CMK (cell line): ENCODE measurements around the gene MYO1D.

Source experiments
- DNase-seq: peaks from one replicate; pipeline ENCODE4 v3.0.0-alpha.2; 2010; ENCODE audit warnings: low read depth

The MYO1D gene

DNA sequence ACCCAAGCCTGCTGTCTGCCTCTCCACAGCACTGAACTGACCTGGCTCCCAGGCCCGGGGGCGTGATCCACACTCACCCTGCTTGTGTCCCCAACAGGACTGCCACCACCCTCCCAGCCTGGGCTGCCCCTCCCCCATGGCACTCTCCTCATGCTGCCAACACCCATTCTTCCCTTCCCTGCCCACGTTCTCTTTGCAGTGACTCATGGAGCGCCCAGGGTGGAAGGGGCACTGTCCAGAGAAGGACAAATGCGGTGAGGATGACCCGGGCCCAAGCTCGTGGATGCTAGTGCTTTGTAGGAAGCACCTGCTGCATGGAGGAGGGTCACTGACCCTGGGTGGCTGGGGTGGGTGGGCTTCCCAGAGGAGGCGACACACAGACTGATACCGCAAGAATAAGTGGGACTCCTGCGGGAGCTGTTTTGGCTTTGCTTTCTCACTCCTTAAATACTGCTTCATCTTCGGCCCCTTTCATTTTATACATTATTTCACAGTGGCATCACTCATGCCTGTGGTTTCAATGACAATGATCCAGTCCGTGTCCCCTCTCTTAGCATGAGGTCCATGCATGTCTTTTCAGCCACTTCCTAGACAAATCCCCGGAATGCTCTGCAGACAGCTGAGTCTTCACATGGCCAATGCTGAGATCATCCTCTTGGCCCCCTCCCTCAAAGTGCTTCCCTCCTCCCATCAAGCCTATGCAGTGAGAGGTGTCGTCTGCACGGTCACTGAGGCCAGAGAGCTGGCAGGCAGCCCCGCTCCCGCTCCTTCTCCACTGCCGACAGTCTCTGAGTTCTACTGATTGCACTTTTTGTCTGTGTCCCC is 372.5 kb downstream of the MYO1D start:
- no peak for DNase-seq

DNA sequence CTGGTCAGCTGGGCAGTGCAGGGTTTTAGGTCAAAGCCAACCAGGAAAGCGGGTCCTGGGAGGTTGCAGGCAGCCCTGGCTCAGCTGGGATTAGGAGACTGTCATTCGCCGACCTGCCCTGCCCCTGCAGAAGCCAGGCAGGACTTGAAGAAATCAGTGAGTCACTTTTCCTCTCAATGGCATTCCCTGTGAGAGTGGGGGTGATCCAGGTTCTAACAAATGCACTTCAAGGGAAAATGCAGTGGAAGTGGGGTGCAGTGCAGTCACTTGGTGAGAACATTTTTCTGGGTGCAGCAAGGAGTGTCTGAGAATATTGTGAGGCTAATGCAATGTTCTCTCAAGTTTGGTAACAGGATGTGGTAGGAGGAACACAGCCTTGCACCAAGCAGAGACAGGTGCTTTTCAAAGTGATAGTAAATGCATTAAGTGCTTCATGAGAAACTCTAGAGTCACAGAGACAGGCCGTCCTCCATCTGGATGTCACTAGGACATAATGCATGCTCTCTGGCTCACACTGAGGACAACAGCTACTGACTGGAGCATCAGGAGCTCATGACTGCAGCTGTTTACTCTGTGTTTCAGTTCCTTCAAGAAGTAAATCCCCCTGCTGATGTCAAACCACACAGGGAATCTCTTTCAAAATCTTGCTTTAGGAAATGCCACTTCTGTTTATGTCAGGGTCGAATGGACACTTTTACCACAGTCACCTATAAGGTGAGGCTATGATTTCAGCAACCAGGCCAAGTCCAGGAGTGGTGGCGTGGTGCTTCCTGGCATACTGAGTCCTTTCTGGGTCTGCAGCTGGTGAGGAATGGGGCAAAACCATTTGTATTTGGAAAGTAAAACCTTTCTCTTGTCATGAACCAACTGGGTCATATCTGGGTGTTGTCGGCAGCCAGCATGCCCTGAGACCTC is 373.4 kb downstream of the MYO1D start:
- DNase-seq: no peak

DNA sequence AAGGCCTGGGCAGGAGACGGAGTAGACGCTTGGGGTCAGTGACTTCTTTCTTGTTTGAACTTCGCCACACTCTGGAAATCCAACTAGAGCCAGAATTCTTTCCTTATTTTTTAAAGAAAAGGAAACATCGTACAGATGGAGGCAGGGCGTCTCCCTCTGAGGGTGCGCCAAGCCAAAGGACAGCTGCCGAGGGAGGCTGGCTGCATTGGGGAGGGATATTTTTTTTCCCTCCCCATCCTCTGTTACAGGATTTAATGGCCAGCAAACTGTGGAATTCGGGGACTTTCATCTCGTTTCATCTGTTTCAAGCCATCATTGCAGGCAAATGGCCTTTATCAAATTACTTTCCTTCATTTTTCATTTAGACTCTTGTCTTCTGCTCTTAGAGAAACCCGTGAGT is 374.2 kb downstream of the MYO1D start:
- DNase-seq: no peak

DNA sequence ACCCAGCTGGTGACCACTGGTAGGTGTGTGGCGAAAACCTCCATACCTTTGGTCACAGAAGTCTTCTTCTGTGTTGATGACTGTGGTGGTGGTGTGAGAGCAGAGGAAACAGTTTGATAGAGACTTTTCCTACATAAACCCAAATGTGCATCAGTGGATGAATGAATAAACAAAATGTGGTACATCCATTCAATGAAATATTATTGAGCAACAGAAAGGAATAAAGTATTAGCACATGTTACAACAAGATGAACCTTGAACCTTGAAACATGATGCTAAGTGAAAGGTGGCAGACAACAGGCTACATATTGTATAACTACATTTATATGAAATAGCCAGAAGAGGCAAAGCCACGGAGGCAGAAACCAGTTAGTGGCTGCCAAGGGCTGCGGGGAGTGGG is 374.9 kb downstream of the MYO1D start:
- no peak for DNase-seq

DNA sequence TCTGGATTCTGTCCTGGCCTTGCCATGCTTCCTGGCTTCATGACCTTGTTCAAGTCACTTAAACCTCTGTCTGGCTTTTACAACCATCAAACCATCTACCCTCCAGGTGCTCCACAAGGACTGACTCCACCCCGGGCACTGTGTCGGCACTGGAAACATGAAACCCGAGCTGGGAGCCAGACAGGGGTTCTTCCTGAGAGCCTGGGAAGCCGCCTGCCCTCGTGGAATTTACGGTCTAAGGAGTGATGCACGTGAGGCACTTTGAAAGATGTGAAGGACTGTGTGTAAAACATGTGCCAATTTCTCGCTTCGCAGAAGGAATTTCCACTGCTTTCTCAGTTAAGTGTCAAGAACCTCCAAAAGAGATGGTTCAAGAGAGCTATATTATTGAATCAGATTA is 378.5 kb downstream of the MYO1D start:
- DNase-seq: no peak

DNA sequence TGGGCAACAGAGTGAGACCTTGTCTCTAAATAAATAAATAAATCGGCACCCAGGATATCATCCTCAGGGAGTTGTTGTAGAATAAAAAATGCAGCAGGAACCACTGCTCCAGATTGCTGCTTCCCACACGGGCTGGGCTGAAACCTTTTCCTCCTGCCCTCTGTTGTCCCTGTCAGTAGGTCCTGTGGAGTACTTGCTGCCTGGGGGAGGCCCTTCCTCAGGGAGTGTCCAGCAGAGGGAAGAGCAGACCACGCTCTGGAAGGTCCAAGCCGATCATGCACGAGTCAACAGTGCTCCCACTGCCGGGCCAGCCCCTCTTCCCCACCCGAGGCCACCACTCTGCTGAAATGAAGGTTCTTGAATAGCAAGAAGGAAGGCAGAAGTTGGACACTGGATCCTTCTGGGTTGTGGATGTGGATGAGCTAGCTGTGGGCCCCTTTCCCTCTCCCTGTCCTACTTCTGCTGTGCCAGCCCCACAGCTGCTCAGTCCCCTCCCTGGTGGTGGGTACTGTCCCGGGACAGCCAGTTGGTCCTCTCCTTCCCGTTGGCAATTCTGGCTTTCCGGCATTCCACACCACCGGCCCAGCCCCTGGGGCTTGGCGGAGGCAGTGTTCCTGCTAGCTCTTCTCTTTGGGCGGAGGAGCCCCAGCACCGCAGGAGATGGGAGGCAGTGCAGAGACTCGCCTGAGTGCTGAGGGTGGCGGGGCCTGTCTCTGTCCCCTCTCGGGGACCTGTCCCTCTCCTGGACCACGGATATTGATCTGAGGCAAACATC is 379.3 kb downstream of the MYO1D start:
- no peak for DNase-seq

DNA sequence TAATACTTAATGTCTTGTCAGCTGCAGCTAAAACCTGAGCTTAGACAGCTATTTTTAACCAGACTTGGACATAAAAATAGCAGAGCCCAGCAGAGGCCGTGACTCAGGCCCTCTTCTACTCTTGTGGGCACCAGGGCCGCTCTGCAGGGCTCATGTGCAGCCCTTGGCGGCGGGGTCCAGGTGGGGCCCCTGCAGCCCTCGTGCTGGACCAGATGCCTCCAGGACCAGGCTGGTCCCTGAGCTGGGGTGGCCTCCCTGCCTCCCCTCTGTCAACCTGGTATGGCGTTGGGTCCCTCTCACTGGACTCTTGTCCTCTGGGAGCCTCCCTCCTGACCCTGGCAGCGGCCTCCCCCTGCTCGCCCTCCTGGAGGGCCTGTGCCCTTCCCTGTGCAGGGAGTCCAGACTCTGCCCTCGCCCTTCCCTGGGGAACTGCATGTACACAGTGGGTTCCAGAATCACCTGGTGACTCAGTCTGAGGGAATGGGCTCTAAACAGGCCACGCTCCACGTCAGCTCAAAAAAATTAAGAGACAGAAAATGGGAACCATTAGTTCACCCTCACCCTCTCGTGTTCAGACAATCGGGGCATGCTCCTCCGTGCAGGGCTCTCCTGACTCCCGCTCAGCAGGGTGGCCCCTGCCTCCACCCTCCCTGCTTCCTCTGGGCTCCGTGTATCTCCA is 380.4 kb downstream of the MYO1D start:
- no peak for DNase-seq

DNA sequence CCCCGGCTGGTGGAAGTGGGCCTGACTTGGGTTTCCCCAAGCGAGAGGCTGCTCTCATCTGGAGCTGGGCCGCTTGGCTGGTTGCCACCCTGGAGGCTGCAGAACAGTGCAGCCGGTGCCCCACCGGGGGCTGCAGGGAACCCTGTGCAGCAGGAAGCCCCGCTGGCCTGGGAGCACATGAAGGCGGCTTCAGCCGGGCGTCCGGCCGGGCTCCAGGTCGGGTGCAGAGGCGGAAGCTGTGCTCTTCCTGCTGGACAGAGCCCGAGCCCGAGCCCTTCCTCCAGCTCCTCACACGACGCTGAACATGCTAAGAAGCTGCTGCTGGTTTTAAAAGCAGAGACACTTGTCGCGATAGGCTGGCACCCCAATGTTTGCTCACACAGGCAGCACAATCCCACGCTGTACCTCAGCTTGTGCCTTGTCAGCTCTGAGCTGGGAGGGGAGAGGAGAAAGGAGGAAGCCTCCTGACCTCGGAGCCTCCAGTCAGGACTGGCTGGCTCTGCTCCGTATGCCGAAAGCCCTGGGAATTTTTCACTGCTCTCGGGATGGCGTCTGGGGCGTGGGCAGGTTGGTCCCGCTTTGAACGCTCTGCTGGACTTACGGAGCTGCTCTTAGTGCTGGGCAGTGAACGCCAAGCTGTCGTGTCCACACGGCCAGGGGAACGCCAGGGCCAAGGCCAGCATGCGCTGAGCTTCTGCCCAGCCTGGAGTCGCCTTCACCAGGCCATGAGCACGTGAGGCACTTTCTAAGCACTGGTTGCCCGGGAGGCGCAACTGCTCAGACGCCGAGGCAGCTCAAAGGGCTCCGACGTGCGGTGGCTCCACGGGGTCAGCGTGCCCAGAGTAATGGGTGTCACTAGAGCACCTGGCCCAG is 381.3 kb downstream of the MYO1D start:
- DNase-seq: no peak

DNA sequence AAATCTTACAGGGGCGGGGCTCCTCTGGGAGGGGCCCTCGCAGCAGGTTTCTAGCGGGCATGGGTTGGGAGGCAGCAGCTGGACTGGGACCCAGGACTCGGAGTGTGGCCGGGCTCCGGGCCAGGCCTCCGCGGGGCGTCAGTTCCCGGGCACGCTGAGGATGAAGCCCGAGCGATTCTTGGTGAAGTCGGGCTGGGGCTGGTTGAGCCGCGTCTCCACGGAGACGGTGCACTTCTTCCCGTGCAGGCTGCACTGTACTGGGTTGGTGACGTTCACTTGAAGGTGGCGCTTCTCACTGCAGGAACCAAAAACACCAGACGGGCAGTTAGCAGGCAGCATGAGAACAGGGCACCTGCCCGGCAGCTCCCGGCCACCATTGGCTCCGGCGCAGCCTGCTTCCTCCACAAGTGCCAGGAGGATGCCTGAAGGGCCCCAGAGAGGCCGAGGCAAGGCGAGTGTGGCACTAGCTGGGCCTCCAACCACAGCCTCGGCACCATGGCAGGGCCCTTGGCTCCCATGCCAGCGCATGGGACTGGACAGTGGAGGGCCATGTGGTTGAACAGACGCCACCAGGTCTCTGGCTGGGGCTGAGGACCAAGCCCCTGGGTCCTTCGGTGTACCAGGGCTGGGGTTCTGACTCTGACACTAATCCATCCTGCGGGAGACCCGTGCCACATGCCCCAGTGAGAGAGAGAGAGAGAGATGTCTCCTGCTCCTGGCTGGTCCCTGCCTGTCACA is 382.1 kb downstream of the MYO1D start:
- no peak for DNase-seq

DNA sequence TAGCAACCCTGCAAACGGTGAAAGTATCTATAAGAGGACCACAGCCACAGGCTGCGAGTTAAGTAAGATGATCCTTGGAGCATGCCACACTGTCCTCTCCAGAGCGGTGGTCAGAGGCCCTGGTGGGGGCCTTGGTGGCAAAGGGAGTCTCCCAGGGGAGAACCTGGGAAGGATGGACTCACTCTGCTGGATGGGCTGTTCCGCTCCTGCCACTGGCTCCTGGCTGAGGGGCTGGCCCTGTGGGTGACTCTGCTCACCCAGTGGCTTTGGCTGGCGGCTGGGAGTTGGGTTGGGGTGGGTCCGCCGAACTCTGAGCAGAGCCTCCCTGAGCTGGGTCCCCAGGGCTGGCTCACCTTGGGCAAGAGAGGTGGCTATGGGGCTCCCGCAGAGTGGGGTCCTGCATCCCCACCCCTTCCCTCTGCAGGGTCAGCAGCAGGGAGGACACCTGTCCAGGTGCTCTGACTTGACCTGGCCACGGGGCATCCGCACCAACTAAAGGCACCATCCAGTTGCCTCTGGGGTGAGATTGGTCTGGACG is 382.9 kb downstream of the MYO1D start:
- DNase-seq: no peak

DNA sequence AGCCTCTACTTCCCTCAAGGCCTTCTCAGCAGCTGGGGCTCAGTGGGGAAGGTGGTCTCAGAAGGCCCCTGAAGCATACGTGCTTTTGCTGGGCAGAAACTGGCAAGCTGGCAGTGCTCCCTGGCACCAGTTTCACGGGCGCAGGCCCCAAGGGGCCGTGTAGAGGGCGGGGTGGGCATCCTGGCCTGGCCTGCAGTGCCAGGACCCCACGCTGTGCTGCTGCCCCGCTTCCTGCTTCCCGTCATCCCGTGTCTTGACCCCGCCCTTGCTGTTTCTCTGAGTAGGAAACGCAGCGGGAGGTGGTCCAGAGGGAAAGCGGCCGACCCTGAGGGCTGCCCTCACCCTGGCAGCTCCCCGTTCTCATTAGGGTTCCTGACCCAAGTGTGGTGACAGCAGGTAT is 383.4 kb downstream of the MYO1D start:
- DNase-seq: no peak

DNA sequence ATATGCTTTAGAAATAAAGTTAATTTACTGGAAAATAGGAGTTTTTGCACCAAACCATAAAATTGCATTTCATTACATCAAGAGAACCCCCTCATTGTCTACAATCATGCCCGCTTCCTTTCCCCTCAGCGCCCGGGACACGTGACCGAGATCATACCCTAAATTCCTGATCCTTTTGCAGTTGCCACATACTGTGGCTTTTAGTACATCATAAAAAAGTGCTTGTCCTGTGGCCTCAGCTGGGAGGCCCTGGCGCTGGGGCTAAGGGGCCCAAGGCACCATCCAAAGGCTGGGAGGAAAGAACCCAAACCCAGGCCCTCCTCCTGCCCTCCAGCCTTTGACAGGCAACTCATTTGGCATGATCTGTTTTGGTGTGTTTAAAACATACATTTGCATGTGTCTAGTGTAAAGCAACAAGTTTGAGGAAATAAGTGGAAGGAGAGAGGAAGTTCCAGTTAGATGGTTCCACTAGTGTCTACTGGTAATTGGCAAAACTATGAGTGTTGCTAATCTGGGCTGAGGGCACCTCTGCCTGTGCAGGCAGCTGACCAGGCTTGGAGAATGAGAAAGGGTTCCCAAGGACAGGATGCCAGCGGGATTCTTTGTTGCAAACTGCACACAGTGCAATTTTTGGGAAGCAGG is 384.2 kb downstream of the MYO1D start:
- DNase-seq: no peak

DNA sequence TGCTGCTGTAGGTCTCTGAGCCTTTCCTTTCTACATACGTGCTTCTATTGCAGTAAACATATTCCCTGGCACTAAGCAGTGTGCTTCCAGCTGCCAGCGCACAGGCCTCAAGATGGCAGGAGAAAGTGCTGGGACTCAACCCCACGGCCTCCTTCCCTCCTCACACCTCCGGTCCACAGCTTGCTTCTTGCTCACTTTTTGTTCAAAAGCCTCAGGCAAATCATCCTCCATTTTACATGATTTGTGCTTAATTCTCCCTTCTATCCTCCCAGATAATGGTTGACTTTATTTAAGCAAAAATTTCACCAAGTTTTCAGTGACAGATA is 384.7 kb downstream of the MYO1D start:
- DNase-seq: no peak

DNA sequence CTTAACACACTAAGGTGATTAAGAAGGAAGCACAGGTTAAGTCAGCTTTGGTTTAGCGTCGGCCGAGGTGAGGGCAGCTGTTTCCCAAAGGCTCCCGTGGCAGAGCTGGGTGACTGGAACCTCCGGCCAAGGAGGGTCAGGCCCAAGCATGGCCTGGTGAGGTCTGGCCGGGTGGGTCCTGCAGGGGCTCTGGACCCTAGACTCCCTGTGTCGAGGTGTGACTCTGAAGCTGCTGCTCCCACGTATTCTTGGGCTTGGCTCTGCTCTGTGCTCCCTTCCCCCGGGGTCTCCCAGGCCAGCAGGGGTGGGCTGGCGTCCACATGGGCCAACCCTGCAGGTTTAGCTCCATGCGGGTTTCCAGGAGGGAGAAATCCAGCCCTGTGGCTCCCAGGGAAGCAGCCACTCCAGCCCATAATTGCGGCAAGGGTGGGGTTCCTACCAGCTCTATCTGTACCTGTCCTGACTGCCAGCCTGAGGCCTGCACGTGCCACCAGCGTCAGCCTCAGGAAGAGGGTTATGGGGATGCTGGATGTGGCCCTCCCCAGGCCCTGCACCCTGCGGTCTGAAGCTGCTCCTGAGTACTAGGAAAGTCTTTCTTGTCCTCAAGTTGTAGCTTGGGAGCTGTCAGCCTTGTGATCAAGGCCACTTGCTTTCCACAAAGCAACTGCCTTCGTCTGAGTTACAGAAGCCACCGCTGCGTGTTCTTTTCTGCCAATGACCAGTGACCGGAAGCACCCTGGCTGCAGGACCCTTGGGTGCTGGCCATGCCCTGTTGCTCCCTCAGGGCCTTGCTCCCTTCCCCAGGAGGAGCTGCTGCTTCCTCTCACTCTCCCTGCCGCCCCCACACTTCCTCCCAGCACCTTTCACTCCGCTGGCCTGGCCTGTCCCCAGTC is 385.3 kb downstream of the MYO1D start:
- DNase-seq: no peak

DNA sequence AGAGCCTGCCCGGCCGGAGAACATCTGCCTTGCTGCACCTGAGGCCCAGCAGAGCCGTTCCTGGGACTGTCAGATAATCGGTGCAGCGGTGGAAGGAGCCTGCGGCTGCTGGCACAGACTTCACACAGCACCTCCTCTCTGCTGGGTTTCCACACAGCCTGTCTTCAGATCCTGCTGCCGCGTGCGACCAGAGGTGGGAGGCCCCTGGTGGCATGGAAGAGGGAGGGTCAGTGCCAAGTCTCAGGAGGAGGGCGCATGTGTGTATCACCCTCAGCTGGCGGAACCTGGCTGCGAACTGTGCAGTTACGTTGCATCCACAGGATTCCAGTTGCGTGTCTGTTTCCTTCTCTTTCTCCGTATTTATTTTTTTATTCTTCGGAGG is 386.8 kb downstream of the MYO1D start:
- DNase-seq: no peak

DNA sequence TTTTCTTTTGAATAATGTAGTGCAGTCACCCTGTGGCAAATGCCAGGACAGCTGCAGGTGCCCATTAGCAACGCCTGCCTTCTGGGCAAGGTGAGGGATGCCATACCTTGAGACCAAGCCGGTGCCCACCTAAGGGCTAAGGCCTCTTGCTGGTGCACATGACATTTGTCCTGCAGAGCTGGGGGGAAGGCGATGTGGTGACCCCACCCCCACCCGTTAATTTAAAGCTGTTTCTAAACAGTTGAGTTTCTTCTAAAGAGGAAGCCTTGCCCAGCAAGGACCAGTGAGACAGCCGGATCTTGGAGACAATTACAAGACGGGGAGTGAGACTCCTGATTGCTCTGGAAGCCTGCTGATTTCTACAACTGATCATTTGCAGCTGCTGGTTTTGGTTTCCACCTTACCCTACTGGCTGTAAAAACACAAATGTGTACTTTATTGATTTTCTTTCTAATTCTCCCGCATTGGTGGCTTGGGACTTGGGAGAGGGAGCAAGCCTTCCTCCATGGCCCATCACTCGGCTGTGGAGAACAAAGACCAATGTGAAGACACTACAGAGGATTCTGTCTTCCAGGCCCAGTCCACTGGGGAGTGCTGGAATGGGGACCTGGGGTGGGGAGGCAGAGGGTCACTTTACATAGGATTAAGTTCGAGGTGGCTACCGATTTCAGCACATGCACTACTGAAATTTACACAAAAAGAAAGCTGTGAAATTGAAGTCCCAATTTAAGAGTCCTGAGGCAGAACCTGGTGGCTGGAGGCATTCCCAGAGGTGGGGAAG is 387.4 kb downstream of the MYO1D start:
- DNase-seq: no peak

DNA sequence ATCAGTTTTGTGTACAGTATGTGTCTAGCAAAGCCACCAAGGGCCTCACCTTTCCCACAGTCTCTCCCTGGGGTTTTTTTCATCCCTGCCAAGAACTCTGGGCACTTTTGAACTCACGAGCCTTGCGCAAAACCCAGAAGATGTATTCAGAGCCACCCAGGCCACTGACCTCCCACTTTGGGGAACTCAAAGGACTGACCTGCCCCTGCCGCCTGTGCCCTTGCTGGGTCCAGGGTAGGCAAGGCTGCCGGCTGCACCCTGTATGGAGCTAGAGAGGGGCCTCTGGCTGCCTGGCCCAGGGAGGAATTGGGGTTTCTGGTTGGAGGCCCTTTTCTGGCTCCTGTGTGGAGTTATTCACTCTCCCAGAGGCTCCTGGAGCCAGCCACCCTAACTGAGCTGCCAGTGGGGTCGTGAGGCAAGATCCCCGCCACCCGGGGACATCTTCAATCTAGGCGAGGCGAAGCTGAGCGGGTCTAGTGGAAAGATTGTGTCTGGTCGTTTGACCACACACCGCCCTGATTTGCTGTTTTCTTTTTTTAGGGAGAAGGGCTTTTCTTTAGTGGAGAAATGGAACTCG is 388.2 kb downstream of the MYO1D start:
- DNase-seq: no peak
